Measurements from ENCODE around the gene ZBED5.

DNA sequence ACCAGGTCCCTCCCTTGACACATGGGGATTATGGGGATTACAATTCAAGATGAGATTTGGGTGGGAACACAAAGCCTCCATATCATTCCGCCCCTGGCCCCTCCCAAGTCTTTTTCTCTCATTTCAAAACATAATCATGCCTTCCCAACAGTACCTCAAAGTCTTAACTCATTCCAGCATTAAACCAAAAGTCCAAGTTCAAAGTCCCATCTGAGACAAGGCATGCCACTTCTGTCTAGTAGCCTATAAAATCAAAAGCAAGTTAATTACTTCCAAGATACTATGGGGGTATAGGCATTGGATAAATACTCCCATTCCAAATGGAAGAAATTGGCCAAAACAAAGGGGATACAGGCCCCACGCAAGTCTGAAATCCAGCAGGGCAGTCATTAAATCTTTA, 29.5 kb downstream of the ZBED5 start:
- TF ChIP-seq, protein P1, sequence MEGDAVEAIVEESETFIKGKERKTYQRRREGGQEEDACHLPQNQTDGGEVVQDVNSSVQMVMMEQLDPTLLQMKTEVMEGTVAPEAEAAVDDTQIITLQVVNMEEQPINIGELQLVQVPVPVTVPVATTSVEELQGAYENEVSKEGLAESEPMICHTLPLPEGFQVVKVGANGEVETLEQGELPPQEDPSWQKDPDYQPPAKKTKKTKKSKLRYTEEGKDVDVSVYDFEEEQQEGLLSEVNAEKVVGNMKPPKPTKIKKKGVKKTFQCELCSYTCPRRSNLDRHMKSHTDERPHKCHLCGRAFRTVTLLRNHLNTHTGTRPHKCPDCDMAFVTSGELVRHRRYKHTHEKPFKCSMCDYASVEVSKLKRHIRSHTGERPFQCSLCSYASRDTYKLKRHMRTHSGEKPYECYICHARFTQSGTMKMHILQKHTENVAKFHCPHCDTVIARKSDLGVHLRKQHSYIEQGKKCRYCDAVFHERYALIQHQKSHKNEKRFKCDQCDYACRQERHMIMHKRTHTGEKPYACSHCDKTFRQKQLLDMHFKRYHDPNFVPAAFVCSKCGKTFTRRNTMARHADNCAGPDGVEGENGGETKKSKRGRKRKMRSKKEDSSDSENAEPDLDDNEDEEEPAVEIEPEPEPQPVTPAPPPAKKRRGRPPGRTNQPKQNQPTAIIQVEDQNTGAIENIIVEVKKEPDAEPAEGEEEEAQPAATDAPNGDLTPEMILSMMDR (IDR thresholded peaks at IDR 0.05; ENCODE audit: low read depth, low read length): no peak
- TF ChIP-seq POLR2A (IDR thresholded peaks at IDR 0.05; ENCODE audit: extremely low read depth, insufficient read length): no peak
- TF ChIP-seq, protein P2, sequence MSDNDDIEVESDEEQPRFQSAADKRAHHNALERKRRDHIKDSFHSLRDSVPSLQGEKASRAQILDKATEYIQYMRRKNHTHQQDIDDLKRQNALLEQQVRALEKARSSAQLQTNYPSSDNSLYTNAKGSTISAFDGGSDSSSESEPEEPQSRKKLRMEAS (IDR thresholded peaks at IDR 0.05; ENCODE audit: low read depth, low read length): no peak

All from NB4 (cell line).